Measurements from ENCODE around the gene NEGR1.

GRCh38 chr1:71792264-71792663, 490.1 kb downstream of the NEGR1 start:
- TF ChIP-seq EZH2 (IDR thresholded peaks at IDR 0.05; ENCODE audit: borderline replicate concordance, low read depth, low read length, severe bottlenecking) = no peak
- TF ChIP-seq CTCF (IDR thresholded peaks at IDR 0.05; ENCODE audit: extremely low read depth in 1 of 2, insufficient read depth in 1 of 2, low read depth in 1 of 2, low read length in 2 of 2) = no peak
- TF ChIP-seq MAX (IDR thresholded peaks at IDR 0.05; ENCODE audit: insufficient read depth, insufficient read length) = no peak
- no peak for TF ChIP-seq POLR2AphosphoS5 (IDR thresholded peaks at IDR 0.05; ENCODE audit: insufficient read depth, low read depth, low read length)
- TF ChIP-seq POLR2A (IDR thresholded peaks at IDR 0.05; ENCODE audit: low read depth, low read length) = no peak
- TF ChIP-seq JUN (IDR thresholded peaks at IDR 0.05; ENCODE audit: borderline replicate concordance, insufficient read depth, insufficient read length, low read depth) = no peak
- TF ChIP-seq GATA2 (IDR thresholded peaks at IDR 0.05; ENCODE audit: insufficient read depth, insufficient read length, low read depth, low read length) = no peak
